GM23338 (cell line): ENCODE results near the gene AP1AR.

Experiments
- CREB1 ChIP-seq: fragments of 250-450 bp; sonication (Bioruptor Pico); IDR thresholded peaks from 2 replicates; pipeline ENCODE4 v1.5.0; 2020; ENCODE audit warnings: low read depth, mild to moderate bottlenecking, moderate library complexity
- CTCF ChIP-seq, 2 experiments: fragments of 200-600 bp in 1 of 2; sonication (generic) in 1 of 2; conservative IDR thresholded peaks; 2 replicates each; pipeline versions ENCODE4 v1.5.1 to v1.6.1; 2016 to 2017; ENCODE audit warnings: antibody characterized with exemption in 2 of 2, low read depth in 2 of 2, mild to moderate bottlenecking in 2 of 2, moderate library complexity in 1 of 2
- EZH2 ChIP-seq: fragments of 200-600 bp; sonication (generic); IDR thresholded peaks from one replicate; pipeline ENCODE4 v1.8.0; 2017; ENCODE audit warnings: antibody characterized with exemption, mild to moderate bottlenecking, low read depth; ENCODE audit not compliant: unreplicated experiment
- EZH2phosphoT487 ChIP-seq: fragments of 200-600 bp; sonication (generic); IDR thresholded peaks from one replicate; pipeline ENCODE4 v1.8.1; 2018; ENCODE audit warnings: antibody characterized with exemption; ENCODE audit not compliant: unreplicated experiment
- JUNB ChIP-seq: IDR thresholded peaks from one replicate; pipeline ENCODE4 v1.6.1; 2016; ENCODE audit warnings: antibody characterized with exemption; ENCODE audit not compliant: unreplicated experiment
- NANOG ChIP-seq: IDR thresholded peaks from 2 replicates; pipeline ENCODE4 v1.6.1; 2016; ENCODE audit warnings: antibody characterized with exemption, borderline replicate concordance
- POLR2AphosphoS5 ChIP-seq: IDR thresholded peaks from 2 replicates; pipeline ENCODE4 v1.6.1; 2016; ENCODE audit warnings: antibody characterized with exemption, low read depth
- REST ChIP-seq: IDR thresholded peaks from one replicate; pipeline ENCODE4 v1.6.1; 2018; ENCODE audit warnings: antibody characterized with exemption; ENCODE audit not compliant: unreplicated experiment
- ZNF114 ChIP-seq: fragments of 250-450 bp; sonication (Bioruptor Pico); IDR thresholded peaks from 2 replicates; pipeline ENCODE4 v1.5.0; 2020; ENCODE audit warnings: mild to moderate bottlenecking, moderate library complexity
- ZNF462 ChIP-seq: fragments of 250-450 bp; sonication (Bioruptor Pico); IDR thresholded peaks from 2 replicates; pipeline ENCODE4 v1.5.0; 2020; ENCODE audit warnings: mild to moderate bottlenecking, moderate library complexity

GRCh38 chr4:112182604-112183003, 49.0 kb upstream of the AP1AR start:
- TF ChIP-seq EZH2 (no peak), CTCF (conservative IDR thresholded peaks at IDR 0.05; ENCODE audit: low read depth in 2 of 2) (no peak), NANOG (no peak), ZNF462 (no peak), REST (no peak), EZH2phosphoT487 (no peak), JUNB (no peak), POLR2AphosphoS5 (no peak), ZNF114 (CRISPR knock-in tag) (no peak), CREB1 (CRISPR knock-in tag) (no peak)
